Hematopoietic multipotent progenitor cell treated with erythropoietin and hydrocortisone succinate and interleukin-3 and kit ligand, for 4 days (in vitro differentiated cells): ENCODE measurements around the gene WTIP.

ENCODE experiments used
- DNase-seq: peaks from one replicate; pipeline ENCODE4 v3.0.0-alpha.2; 2015

Gene WTIP

GRCh38 chr19:34479396-34479795, 2.2 kb upstream of the WTIP start:
- DNase-seq, result no peak

- no peak for DNase-seq
These were observed 1.1 kb upstream of the WTIP start for GRCh38 chr19:34480491-34480890.

- DNase-seq, result no peak
These were observed 362 bp downstream of the WTIP start for GRCh38 chr19:34481861-34482379.

- DNase-seq, result no peak
These were observed 1.1 kb downstream of the WTIP start for GRCh38 chr19:34482380-34483250.

- DNase-seq, result no peak
These were observed 2.8 kb downstream of the WTIP start for GRCh38 chr19:34484328-34484727.

GRCh38 chr19:34485831-34486230, 4.3 kb downstream of the WTIP start:
- DNase-seq, result no peak

- no peak for DNase-seq
These were observed 6.1 kb downstream of the WTIP start for GRCh38 chr19:34487651-34488051.

GRCh38 chr19:34489175-34489574, 7.6 kb downstream of the WTIP start:
- DNase-seq, result no peak

GRCh38 chr19:34490141-34490766, 8.7 kb downstream of the WTIP start:
- no peak for DNase-seq

GRCh38 chr19:34493038-34493648, 11.6 kb downstream of the WTIP start:
- no peak for DNase-seq

GRCh38 chr19:34493649-34494044, 12.1 kb downstream of the WTIP start:
- DNase-seq, result no peak

- DNase-seq, result no peak
These were observed 13.0 kb downstream of the WTIP start for GRCh38 chr19:34494601-34495000.

- no peak for DNase-seq
These were observed 13.9 kb downstream of the WTIP start for GRCh38 chr19:34495416-34495815.

GRCh38 chr19:34497112-34497805, 15.7 kb downstream of the WTIP start:
- DNase-seq, result no peak

GRCh38 chr19:34499155-34499834, 17.7 kb downstream of the WTIP start:
- no peak for DNase-seq

- DNase-seq, result no peak
These were observed 19.1 kb downstream of the WTIP start for GRCh38 chr19:34500656-34501120.

- DNase-seq, result peak; percentile 93
These were observed 20.1 kb downstream of the WTIP start for GRCh38 chr19:34501339-34502320.

- no peak for DNase-seq
These were observed 21.2 kb downstream of the WTIP start for GRCh38 chr19:34502582-34503411.

GRCh38 chr19:34503531-34504272, 22.1 kb downstream of the WTIP start:
- DNase-seq, result no peak
